T-helper 17 cell (primary cell): ENCODE results near the gene GPC5. TPM values are rescaled to one million over a fixed set of nuclear protein-coding genes. Genes with fewer than 3 reads are reported as not detected.
A peak's percentile ranks its signal among the peaks of the same experiment; 100 is the strongest.
"Not testable (repeated sequence)": the region's sequence is repeated elsewhere in the genome, so short reads cannot be mapped to it uniquely, and the experiment has no call there.

ENCODE experiments used
- ATAC-seq: fragments of 150-1000 bp; cut with Tn5 transposase; 2 replicates; pipeline ENCODE4 v1.10.0; 2021; ENCODE audit warnings: mild to moderate bottlenecking, moderate library complexity
- DNase-seq, 3 donors: peaks; one replicate each; pipeline versions ENCODE4 v3.0.0 to v3.0.0-alpha.2; 2020 to 2021
- H3K9me3 ChIP-seq: one replicate; pipeline ENCODE4 v1.7.0; 2013; ENCODE audit warnings: low read length, mild to moderate bottlenecking; ENCODE audit not compliant: control insufficient read depth, poor library complexity, severe bottlenecking
- H3K27ac Mint-ChIP-seq: one replicate; pipeline ENCODE4 v1.8.0; 2022; ENCODE audit warnings: mild to moderate bottlenecking, moderate library complexity, mixed read lengths
- H3K27me3 Mint-ChIP-seq: one replicate; pipeline ENCODE4 v1.8.0; 2022; ENCODE audit warnings: mixed read lengths
- H3K36me3 Mint-ChIP-seq: one replicate; pipeline ENCODE4 v1.8.0; 2022; ENCODE audit warnings: low read depth, mixed read lengths
- H3K4me1 Mint-ChIP-seq: one replicate; pipeline ENCODE4 v1.8.0; 2022; ENCODE audit warnings: mild to moderate bottlenecking, mixed read lengths
- H3K4me3 Mint-ChIP-seq: one replicate; pipeline ENCODE4 v1.8.0; 2022; ENCODE audit warnings: mild to moderate bottlenecking, moderate library complexity, mixed read lengths
- total RNA-seq, 4 donors: library from RNA in 2 of 4; stranded (reverse) in 2 of 4; gene quantifications; one replicate each; pipeline ENCODE4 v1.2.3 and lab custom pipeline; 2022 to 2026

The GPC5 gene
- total RNA-seq, 2 donors from 2014 or later: 1.1 TPM; not detected in 1

- not testable (repeated sequence) for H3K9me3 ChIP-seq, DNase-seq, H3K27me3 Mint-ChIP-seq, ATAC-seq, H3K4me3 Mint-ChIP-seq, H3K27ac Mint-ChIP-seq, H3K36me3 Mint-ChIP-seq, H3K4me1 Mint-ChIP-seq
Observed at GRCh38 chr13:91674347-91674746, 275.9 kb downstream of the GPC5 start.

- no peak overlapping the region for H3K27ac Mint-ChIP-seq
- DNase-seq: no peak
- H3K27me3 Mint-ChIP-seq: no peaks in the 10 kb centered on the region
- ATAC-seq: no peak
- H3K9me3 ChIP-seq: no peaks in the 10 kb centered on the region
- H3K4me3 Mint-ChIP-seq: no peak overlapping the region
- no peaks in the 10 kb centered on the region for H3K4me1 Mint-ChIP-seq
- H3K36me3 Mint-ChIP-seq: no peaks in the 10 kb centered on the region
Observed at GRCh38 chr13:91684746-91685145, 286.3 kb downstream of the GPC5 start.

- Mint-ChIP-seq H3K4me1 (no peaks in the 10 kb centered on the region), H3K36me3 (no peaks in the 10 kb centered on the region), H3K4me3 (no peak overlapping the region), H3K27me3 (no peaks in the 10 kb centered on the region), H3K27ac (no peak overlapping the region)
- ATAC-seq (no peak), DNase-seq (no peak)
- H3K9me3 ChIP-seq: no peaks in the 10 kb centered on the region
Observed at GRCh38 chr13:91690944-91691343, 292.5 kb downstream of the GPC5 start.

GRCh38 chr13:91693466-91693865 is 295.0 kb downstream of the GPC5 start:
- Mint-ChIP-seq H3K27ac (no peak overlapping the region), H3K4me1 (no peaks in the 10 kb centered on the region), H3K36me3 (no peaks in the 10 kb centered on the region), H3K27me3 (no peaks in the 10 kb centered on the region), H3K4me3 (no peak overlapping the region)
- DNase-seq (no peak), ATAC-seq (no peak)
- no peaks in the 10 kb centered on the region for H3K9me3 ChIP-seq

GRCh38 chr13:91698308-91698707 is 299.9 kb downstream of the GPC5 start:
- Mint-ChIP-seq H3K4me1 (no peaks in the 10 kb centered on the region), H3K4me3 (no peak overlapping the region), H3K27me3 (no peaks in the 10 kb centered on the region), H3K36me3 (no peaks in the 10 kb centered on the region), H3K27ac (no peak overlapping the region)
- no peak for DNase-seq
- no peaks in the 10 kb centered on the region for H3K9me3 ChIP-seq
- ATAC-seq: no peak

GRCh38 chr13:91698767-91699166 is 300.3 kb downstream of the GPC5 start:
- DNase-seq: no peak
- no peaks in the 10 kb centered on the region for H3K9me3 ChIP-seq
- H3K27me3 Mint-ChIP-seq: no peaks in the 10 kb centered on the region

GRCh38 chr13:91699863-91700262 is 301.4 kb downstream of the GPC5 start:
- no peaks in the 10 kb centered on the region for H3K36me3 Mint-ChIP-seq
- DNase-seq (no peak), ATAC-seq (no peak)
- H3K4me3 Mint-ChIP-seq: no peak overlapping the region
- H3K9me3 ChIP-seq: no peaks in the 10 kb centered on the region
- H3K27ac Mint-ChIP-seq: no peak overlapping the region
- no peaks in the 10 kb centered on the region for H3K4me1 Mint-ChIP-seq
- H3K27me3 Mint-ChIP-seq: no peaks in the 10 kb centered on the region

More at GRCh38 chr13:91698767-91699166, 300.3 kb downstream of the GPC5 start:
- no peak overlapping the region for H3K27ac Mint-ChIP-seq
- no peaks in the 10 kb centered on the region for H3K4me1 Mint-ChIP-seq
- no peak for ATAC-seq
- H3K36me3 Mint-ChIP-seq: no peaks in the 10 kb centered on the region
- H3K4me3 Mint-ChIP-seq: no peak overlapping the region

GRCh38 chr13:91701975-91702374 is 303.6 kb downstream of the GPC5 start:
- no peaks in the 10 kb centered on the region for H3K9me3 ChIP-seq
- Mint-ChIP-seq H3K27ac (no peak overlapping the region), H3K27me3 (no peaks in the 10 kb centered on the region), H3K4me3 (no peak overlapping the region), H3K4me1 (no peaks in the 10 kb centered on the region), H3K36me3 (no peaks in the 10 kb centered on the region)
- DNase-seq (no peak), ATAC-seq (no peak)

GRCh38 chr13:91702411-91702810 is 304.0 kb downstream of the GPC5 start:
- no peaks in the 10 kb centered on the region for H3K27me3 Mint-ChIP-seq
- H3K27ac Mint-ChIP-seq: no peak overlapping the region
- no peak for DNase-seq
- no peaks in the 10 kb centered on the region for H3K4me1 Mint-ChIP-seq
- ATAC-seq: no peak
- no peaks in the 10 kb centered on the region for H3K36me3 Mint-ChIP-seq
- H3K4me3 Mint-ChIP-seq: no peak overlapping the region
- H3K9me3 ChIP-seq: no peaks in the 10 kb centered on the region

- H3K9me3 ChIP-seq: no peaks in the 10 kb centered on the region
- no peak overlapping the region for H3K27ac Mint-ChIP-seq
- DNase-seq: no peak
- no peaks in the 10 kb centered on the region for H3K4me1 Mint-ChIP-seq
- H3K27me3 Mint-ChIP-seq: no peaks in the 10 kb centered on the region
- no peaks in the 10 kb centered on the region for H3K36me3 Mint-ChIP-seq
- no peak for ATAC-seq
- no peak overlapping the region for H3K4me3 Mint-ChIP-seq
Observed at GRCh38 chr13:91704398-91704797, 306.0 kb downstream of the GPC5 start.

GRCh38 chr13:91708558-91708957 is 310.1 kb downstream of the GPC5 start:
- ATAC-seq (no peak), DNase-seq (no peak)
- Mint-ChIP-seq H3K4me1 (no peaks in the 10 kb centered on the region), H3K4me3 (no peak overlapping the region), H3K27me3 (peaks cover 3% of the 10 kb centered on the region), H3K36me3 (no peaks in the 10 kb centered on the region), H3K27ac (no peak overlapping the region)
- H3K9me3 ChIP-seq: no peaks in the 10 kb centered on the region

- no peaks in the 10 kb centered on the region for H3K36me3 Mint-ChIP-seq
- peaks cover 8% of the 10 kb centered on the region for H3K27me3 Mint-ChIP-seq
- no peak for DNase-seq
- no peaks in the 10 kb centered on the region for H3K9me3 ChIP-seq
- H3K4me3 Mint-ChIP-seq: no peak overlapping the region
- H3K27ac Mint-ChIP-seq: no peak overlapping the region
- ATAC-seq: no peak
- H3K4me1 Mint-ChIP-seq: no peaks in the 10 kb centered on the region
Observed at GRCh38 chr13:91709180-91709579, 310.8 kb downstream of the GPC5 start.

- Mint-ChIP-seq H3K4me1 (no peaks in the 10 kb centered on the region), H3K4me3 (peak overlapping the region; percentile 36), H3K27ac (no peak overlapping the region), H3K27me3 (peaks cover 8% of the 10 kb centered on the region), H3K36me3 (no peaks in the 10 kb centered on the region)
- H3K9me3 ChIP-seq: no peaks in the 10 kb centered on the region
- ATAC-seq (no peak), DNase-seq (no peak)
Observed at GRCh38 chr13:91710733-91711132, 312.3 kb downstream of the GPC5 start.

GRCh38 chr13:91714855-91715254 is 316.4 kb downstream of the GPC5 start:
- H3K4me3 Mint-ChIP-seq: no peak overlapping the region
- DNase-seq (no peak), ATAC-seq (no peak)
- no peak overlapping the region for H3K27ac Mint-ChIP-seq
- H3K27me3 Mint-ChIP-seq: peaks cover 17% of the 10 kb centered on the region
- no peaks in the 10 kb centered on the region for H3K4me1 Mint-ChIP-seq
- no peaks in the 10 kb centered on the region for H3K9me3 ChIP-seq
- no peaks in the 10 kb centered on the region for H3K36me3 Mint-ChIP-seq
